B cell (primary cell): ENCODE data around the gene CCND2. TPM values are rescaled to one million over a fixed set of nuclear protein-coding genes. Genes with fewer than 3 reads are reported as not detected.

Source experiments
- ATAC-seq: fragments of 200-7000 bp; cut with Tn5 transposase; one replicate; pipeline ENCODE4 v1.10.0; 2021; ENCODE audit warnings: low read depth, mild to moderate bottlenecking, moderate number of reproducible peaks, moderate library complexity
- CTCF ChIA-PET: fragments of 350-600 bp; sonication (Branson Sonifier 250); formaldehyde crosslinking; loops from one replicate; lab custom pipeline; 2021; ENCODE audit warnings: antibody characterized with exemption, inconsistent platforms; lab: Charles Lee
- POLR2A ChIA-PET: fragments of 350-600 bp; sonication (Branson Sonifier 250); formaldehyde crosslinking; loops from one replicate; lab custom pipeline; 2021; ENCODE audit warnings: antibody characterized with exemption; lab: Charles Lee
- DNase-seq: peaks from one replicate; pipeline ENCODE4 v3.0.0; 2013
- H2AFZ ChIP-seq: 2 replicates; pipeline ENCODE4 v1.6.1; 2012; ENCODE audit warnings: mild to moderate bottlenecking, low read depth, low read length; ENCODE audit not compliant: insufficient read depth, poor library complexity, severe bottlenecking
- H3K27ac ChIP-seq, 2 donors: 1 replicate in 1 of 2; 2 replicates in 1 of 2; pipeline ENCODE4 v1.5.1; 2012 to 2013; ENCODE audit warnings: low read length in 2 of 2, mild to moderate bottlenecking in 2 of 2, moderate library complexity in 1 of 2
- H3K27me3 ChIP-seq, 4 experiments: fragments of 200-600 bp in 1 of 4; sonication (generic) in 1 of 4; replicated peaks in 1 of 4; 1 replicate in 2 of 4; 2 replicates in 2 of 4; pipeline versions ENCODE4 v1.6.1 to v1.7.0; 2013 to 2016; ENCODE audit warnings: low read length in 3 of 4, mild to moderate bottlenecking in 2 of 4, mixed read lengths in 1 of 4, moderate library complexity in 1 of 4; ENCODE audit not compliant: insufficient read depth in 4 of 4, control insufficient read depth in 3 of 4; ENCODE audit errors: control extremely low read depth in 1 of 4
- H3K36me3 ChIP-seq, 2 experiments: replicated peaks in 1 of 2; 1 replicate in 1 of 2; 2 replicates in 1 of 2; pipeline versions ENCODE4 v1.6.1 to v1.7.1; 2013; ENCODE audit warnings: low read length in 1 of 2; ENCODE audit not compliant: insufficient read depth in 2 of 2, control insufficient read depth in 1 of 2; ENCODE audit errors: control extremely low read depth in 1 of 2, extremely low read depth in 1 of 2
- H3K4me1 ChIP-seq, 2 donors: fragments of 200-600 bp in 1 of 2; sonication (generic) in 1 of 2; 1 replicate in 1 of 2; 2 replicates in 1 of 2; pipeline versions ENCODE4 v1.5.1 to v1.6.1; 2013 to 2017; ENCODE audit warnings: low read length in 2 of 2; ENCODE audit not compliant: control insufficient read depth in 2 of 2, insufficient read depth in 2 of 2
- H3K4me2 ChIP-seq: replicated peaks from 2 replicates; pipeline ENCODE3; 2012; ENCODE audit warnings: mild to moderate bottlenecking, low read depth, low read length; ENCODE audit not compliant: poor library complexity, severe bottlenecking
- H3K4me3 ChIP-seq, 5 experiments: fragments of 200-600 bp in 1 of 5; sonication (generic) in 1 of 5; 1 replicate in 3 of 5; 2 replicates in 2 of 5; pipeline versions ENCODE4 v1.5.1 to v1.7.0; 2011 to 2016; ENCODE audit warnings: low read length in 4 of 5, mild to moderate bottlenecking in 4 of 5, low read depth in 2 of 5, control low read depth in 1 of 5, moderate library complexity in 1 of 5; ENCODE audit not compliant: insufficient read depth in 1 of 5; ENCODE audit errors: control extremely low read depth in 1 of 5, extremely low read depth in 1 of 5
- H3K79me2 ChIP-seq: fragments of 200-600 bp; sonication (generic); one replicate; pipeline ENCODE4 v1.6.0; 2016; ENCODE audit warnings: low read length; ENCODE audit not compliant: control insufficient read depth, insufficient read depth
- H3K9ac ChIP-seq: fragments of 200-600 bp; sonication (generic); 2 replicates; pipeline ENCODE4 v1.6.1; 2017; ENCODE audit warnings: mild to moderate bottlenecking, low read length, moderate library complexity
- H3K9me3 ChIP-seq, 3 donors: one replicate each; pipeline versions ENCODE4 v1.6.1 to v1.7.1; 2013; ENCODE audit warnings: low read length in 2 of 3; ENCODE audit not compliant: control insufficient read depth in 2 of 3, insufficient read depth in 1 of 3; ENCODE audit errors: control extremely low read depth in 1 of 3
- H4K20me1 ChIP-seq: 2 replicates; pipeline ENCODE4 v1.6.0; 2012; ENCODE audit warnings: mild to moderate bottlenecking, low read length; ENCODE audit not compliant: insufficient read depth, control insufficient read depth, poor library complexity, severe bottlenecking
- H3K27ac Mint-ChIP-seq: one replicate; pipeline ENCODE4 v1.8.0; 2021; ENCODE audit warnings: mixed read lengths
- H3K27me3 Mint-ChIP-seq: one replicate; pipeline ENCODE4 v1.8.0; 2021; ENCODE audit warnings: mixed read lengths
- H3K4me1 Mint-ChIP-seq: one replicate; pipeline ENCODE4 v1.8.0; 2021; ENCODE audit warnings: mixed read lengths
- H3K4me3 Mint-ChIP-seq: one replicate; pipeline ENCODE4 v1.8.0; 2021; ENCODE audit warnings: mixed read lengths
- H3K9me3 Mint-ChIP-seq: one replicate; pipeline ENCODE4 v1.8.0; 2022; ENCODE audit warnings: mixed read lengths; ENCODE audit not compliant: insufficient read depth
- EZH2 ChIP-seq: IDR thresholded peaks from 2 replicates; pipeline ENCODE4 v1.6.1; 2012; ENCODE audit warnings: borderline replicate concordance, low read depth, mild to moderate bottlenecking, moderate library complexity, low read length; ENCODE audit not compliant: insufficient read depth, poor library complexity, severe bottlenecking
- WGBS: methylation state at CpG from one replicate; pipeline ENCODE4 v1.1.5; 2013; ENCODE audit warnings: missing lambda C conversion rate; ENCODE audit not compliant: insufficient coverage; 5-methylcytosine and 5-hydroxymethylcytosine counted together
- intact Hi-C: fragments of 100-400 bp; cut with micrococcal nuclease; formaldehyde crosslinking; loops from one replicate; pipeline ENCODE4 v1.10.0; 2022
- polyA plus RNA-seq: library from polyadenylated mRNA; depleted of rRNA; stranded (reverse); fragments of >200 nt; gene quantifications from 2 replicates; pipeline ENCODE4 v1.2.3, GENCODE V29; 2012
- total RNA-seq, 2 donors: library from RNA; stranded (reverse); fragments of 120-200 nt in 1 of 2; gene quantifications; 1 replicate in 1 of 2; 2 replicates in 1 of 2; pipeline versions ENCODE4 v1.2.3 to v1.2.4, GENCODE V29; 2013 to 2022
- TF ChIP-seq, protein P1 (sequence below): fragments of 200-600 bp; IDR thresholded peaks from one replicate; pipeline ENCODE4 v1.8.0; 2022; ENCODE audit warnings: antibody characterized with exemption, mild to moderate bottlenecking

CCND2 gene
- total and polyA plus RNA-seq, 2 donors (not counting 1 experiment from before 2014, with no cell fraction given) = 9.2 to 20.6 TPM

GRCh38 chr12:4270831-4271716, 2.5 kb upstream of the CCND2 start:
- no peaks in the 10 kb centered on the region for H3K27me3 Mint-ChIP-seq
- Histone ChIP-seq H2AFZ (peak overlapping the region; percentile 74), H3K36me3 (no peaks in the 10 kb centered on the region), H3K27ac (peak overlapping the region; percentile 97 to 99), H3K4me2 (peak overlapping the region; percentile 79), H3K79me2 (peaks cover 19% of the 10 kb centered on the region), H3K4me3 (peak overlapping the region; percentile 64 to 90 (median 87)), H3K9ac (peak overlapping the region; percentile 91), H4K20me1 (no peaks in the 10 kb centered on the region), H3K27me3 (no peaks in the 10 kb centered on the region), H3K9me3 (no peaks in the 10 kb centered on the region), H3K4me1 (peaks cover 22 to 50% of the 10 kb centered on the region in 2 donors)
- H3K4me1 Mint-ChIP-seq = peaks cover 37% of the 10 kb centered on the region
- ChIA-PET POLR2A (interaction anchor here (0.8 to 3.9 kb wide), 11 partner anchors 49 to 398 kb away, joined by 3 to 28 read pairs (median 5); partner anchors contain the start of gene PARP11), CTCF (interaction anchor here (0.7 to 12.6 kb wide), 11 partner anchors 9 to 384 kb away, joined by 3 to 396 read pairs (median 5); no protein-coding TSS in a partner anchor)
- DNase-seq = peak; percentile 84
- intact Hi-C loops = loop anchor here (1.0 to 10.0 kb wide), 2 partner anchors 153 to 966 kb away; no protein-coding TSS in a partner anchor
- TF ChIP-seq, protein P1, sequence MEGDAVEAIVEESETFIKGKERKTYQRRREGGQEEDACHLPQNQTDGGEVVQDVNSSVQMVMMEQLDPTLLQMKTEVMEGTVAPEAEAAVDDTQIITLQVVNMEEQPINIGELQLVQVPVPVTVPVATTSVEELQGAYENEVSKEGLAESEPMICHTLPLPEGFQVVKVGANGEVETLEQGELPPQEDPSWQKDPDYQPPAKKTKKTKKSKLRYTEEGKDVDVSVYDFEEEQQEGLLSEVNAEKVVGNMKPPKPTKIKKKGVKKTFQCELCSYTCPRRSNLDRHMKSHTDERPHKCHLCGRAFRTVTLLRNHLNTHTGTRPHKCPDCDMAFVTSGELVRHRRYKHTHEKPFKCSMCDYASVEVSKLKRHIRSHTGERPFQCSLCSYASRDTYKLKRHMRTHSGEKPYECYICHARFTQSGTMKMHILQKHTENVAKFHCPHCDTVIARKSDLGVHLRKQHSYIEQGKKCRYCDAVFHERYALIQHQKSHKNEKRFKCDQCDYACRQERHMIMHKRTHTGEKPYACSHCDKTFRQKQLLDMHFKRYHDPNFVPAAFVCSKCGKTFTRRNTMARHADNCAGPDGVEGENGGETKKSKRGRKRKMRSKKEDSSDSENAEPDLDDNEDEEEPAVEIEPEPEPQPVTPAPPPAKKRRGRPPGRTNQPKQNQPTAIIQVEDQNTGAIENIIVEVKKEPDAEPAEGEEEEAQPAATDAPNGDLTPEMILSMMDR = no peak
- no peak for TF ChIP-seq EZH2
- 1% methylated on average over 34 of the region's 52 CpGs for WGBS
- H3K9me3 Mint-ChIP-seq = no peaks in the 10 kb centered on the region
- ATAC-seq = no peak
- H3K27ac Mint-ChIP-seq = peak overlapping the region; percentile 99
- H3K4me3 Mint-ChIP-seq = peak overlapping the region; percentile 99
